ENCODE results near the gene TF.
"Not testable (repeated sequence)": the region's sequence is repeated elsewhere in the genome, so short reads cannot be mapped to it uniquely, and the experiment has no call there.

TF gene

DNA sequence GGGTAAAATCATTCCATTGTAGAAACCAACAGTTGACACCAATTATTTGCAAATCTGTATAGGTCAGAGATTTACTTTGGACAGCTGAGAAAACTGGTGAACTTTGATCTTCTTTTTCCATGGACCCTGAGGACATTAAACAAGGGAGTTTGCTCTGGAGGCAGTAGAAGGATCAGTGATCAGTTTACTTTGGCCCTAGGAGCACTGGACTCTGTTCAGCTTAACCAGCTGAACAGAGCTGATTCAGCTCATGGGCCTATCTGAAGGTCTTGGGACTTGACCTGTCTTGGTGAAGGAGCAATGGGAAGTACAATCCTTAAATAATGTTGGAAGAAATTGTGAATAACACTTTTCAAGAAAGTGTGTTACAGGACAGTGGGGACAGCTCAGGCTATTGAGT is 15.2 kb upstream of the TF start:
- TF ChIP-seq, protein P1, sequence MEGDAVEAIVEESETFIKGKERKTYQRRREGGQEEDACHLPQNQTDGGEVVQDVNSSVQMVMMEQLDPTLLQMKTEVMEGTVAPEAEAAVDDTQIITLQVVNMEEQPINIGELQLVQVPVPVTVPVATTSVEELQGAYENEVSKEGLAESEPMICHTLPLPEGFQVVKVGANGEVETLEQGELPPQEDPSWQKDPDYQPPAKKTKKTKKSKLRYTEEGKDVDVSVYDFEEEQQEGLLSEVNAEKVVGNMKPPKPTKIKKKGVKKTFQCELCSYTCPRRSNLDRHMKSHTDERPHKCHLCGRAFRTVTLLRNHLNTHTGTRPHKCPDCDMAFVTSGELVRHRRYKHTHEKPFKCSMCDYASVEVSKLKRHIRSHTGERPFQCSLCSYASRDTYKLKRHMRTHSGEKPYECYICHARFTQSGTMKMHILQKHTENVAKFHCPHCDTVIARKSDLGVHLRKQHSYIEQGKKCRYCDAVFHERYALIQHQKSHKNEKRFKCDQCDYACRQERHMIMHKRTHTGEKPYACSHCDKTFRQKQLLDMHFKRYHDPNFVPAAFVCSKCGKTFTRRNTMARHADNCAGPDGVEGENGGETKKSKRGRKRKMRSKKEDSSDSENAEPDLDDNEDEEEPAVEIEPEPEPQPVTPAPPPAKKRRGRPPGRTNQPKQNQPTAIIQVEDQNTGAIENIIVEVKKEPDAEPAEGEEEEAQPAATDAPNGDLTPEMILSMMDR (IDR thresholded peaks at IDR 0.05; ENCODE audit: low read depth, low read length), result no peak
- DNase-seq (ENCODE audit: extremely low read depth, low read depth), result no peak

DNA sequence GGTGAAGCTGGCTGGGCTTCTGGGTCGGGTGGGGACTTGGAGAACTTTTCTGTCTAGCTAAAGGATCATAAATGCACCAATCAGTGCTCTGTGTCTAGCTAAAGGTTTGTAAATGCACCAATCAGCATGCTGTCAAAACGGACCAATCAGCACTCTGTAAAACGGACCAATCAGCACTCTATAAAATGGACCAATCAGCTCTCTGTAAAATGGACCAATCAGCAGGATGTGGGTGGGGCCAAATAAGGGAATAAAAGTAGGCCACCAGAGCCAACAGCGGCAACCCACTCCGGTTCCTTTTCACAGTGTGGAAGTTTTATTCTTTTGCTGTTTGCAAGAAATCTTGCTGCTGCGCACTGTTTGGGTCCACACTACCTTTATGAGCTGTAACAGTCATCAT is 14.0 kb upstream of the TF start:
- not testable (repeated sequence) for DNase-seq (ENCODE audit: extremely low read depth, low read depth)

DNA sequence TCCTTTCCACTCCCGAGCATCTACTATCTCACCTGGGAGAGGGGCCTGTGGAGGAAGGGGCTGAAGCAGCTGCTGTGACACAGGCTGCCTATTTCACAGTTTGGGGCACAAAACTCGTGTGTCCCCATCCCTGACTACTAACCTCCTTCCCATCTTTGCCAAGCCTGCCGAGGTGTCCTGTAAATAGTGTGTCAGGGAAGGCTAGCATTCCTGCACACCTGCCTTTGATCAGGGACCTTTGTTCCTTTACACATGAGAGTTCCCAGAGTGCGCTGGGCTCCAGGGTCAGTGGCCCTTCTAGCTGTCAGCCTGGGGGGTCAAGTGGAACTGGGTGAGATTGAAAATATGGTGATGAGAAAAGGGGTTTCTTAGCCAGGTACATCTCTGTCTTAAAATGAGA is 13.0 kb upstream of the TF start:
- TF ChIP-seq, protein P1 (IDR thresholded peaks at IDR 0.05; ENCODE audit: low read depth, low read length), result no peak
- DNase-seq (ENCODE audit: extremely low read depth, low read depth), result no peak

DNA sequence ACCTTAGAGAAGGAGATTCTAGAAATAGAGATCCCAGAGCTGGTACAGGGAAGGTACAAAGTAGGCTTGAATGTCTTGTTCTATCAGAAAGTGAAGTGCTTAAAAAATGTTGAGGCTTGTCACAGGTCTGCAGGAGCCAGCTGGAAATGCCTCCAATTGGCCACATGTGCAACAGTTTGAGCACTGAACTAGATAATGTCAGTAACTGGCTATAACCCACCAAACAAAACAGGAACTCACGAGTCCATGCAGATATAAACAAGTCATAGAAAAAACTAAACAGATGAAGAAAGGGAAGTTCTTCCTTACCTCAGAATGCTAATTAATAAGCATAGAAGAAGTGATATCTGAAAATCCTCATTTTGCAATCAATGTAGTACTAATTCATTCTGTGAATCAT is 11.9 kb upstream of the TF start:
- DNase-seq (ENCODE audit: extremely low read depth, low read depth), result no peak
- TF ChIP-seq, protein P1 (IDR thresholded peaks at IDR 0.05; ENCODE audit: low read depth, low read length), result no peak

DNA sequence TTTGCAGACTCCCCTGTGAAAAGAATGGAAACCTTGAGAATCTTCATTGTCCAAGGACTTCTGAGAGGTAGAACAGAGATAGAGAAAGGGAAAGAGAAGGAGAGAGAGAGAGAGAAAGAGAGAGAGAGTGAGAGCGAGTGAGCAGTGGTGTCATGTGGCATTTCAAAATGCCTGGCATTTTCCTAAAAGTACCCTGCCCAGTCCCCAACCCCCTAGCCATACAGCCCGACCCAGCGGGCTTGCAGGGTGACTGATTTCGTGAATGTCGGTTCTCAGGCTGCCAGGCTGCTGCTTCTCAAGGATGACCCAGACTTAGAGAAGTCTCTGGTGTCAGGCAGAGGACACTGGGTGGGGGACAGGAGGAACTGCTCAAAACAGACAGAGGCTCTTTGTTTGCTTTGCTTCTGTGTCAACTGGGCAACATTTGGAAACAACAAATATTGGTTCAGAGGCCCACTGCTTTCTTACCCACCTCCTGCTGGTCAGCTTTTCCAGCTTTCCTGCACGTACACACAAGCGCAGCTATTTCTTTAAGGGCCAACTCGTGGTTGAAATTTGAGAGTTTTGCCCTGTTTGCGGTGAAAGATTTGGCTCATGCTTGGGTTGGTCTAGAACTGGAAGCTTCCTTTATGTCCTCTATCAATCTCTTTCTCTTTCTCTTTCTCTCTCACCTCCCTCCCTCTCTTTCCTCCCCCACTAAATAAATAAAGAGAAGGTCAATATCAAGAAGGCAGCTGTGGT is 3.7 kb upstream of the TF start:
- TF ChIP-seq, protein P1 (IDR thresholded peaks at IDR 0.05; ENCODE audit: low read depth, low read length), result no peak
- no peak for DNase-seq (ENCODE audit: extremely low read depth, low read depth)

DNA sequence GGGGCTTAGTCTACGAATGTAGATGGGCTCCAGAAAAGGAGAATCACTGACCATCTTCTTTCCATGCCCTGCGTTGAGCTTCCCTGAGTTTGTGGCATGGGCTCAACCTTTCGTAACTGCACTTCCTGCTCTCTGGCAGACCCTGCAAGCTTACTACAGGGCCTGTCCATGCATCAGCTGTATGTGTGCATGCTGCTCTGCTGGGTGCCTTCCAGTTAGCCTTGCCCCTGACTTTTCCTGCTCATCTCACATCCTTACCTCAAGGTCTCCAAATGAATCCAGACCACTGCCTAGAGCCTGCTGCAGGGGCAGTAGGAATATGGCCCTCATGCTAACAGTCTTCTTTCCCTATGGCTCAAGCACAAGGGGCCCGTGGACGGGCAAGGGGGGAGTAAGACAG is 2.0 kb upstream of the TF start:
- TF ChIP-seq, protein P1 (IDR thresholded peaks at IDR 0.05; ENCODE audit: low read depth, low read length), result no peak
- DNase-seq (ENCODE audit: extremely low read depth, low read depth), result no peak

DNA sequence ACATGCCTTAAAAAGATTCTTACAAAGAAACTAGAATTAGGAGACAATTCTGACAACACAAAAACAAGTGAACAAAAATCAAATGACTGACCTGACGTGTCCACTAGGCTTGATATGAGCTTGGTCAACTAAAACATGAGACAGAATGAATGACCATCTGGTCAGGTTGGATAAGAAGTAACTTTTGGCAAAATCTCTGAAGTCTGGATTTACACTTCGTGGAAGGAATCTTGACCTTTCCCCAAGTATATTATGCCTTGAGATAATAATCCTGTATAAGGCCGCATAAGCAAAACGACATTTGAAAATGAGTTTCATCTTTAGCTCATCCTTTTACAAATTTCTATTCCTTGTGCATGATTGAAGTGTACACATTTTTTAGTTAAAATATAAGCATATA is 1.1 kb upstream of the TF start:
- no peak for DNase-seq (ENCODE audit: extremely low read depth, low read depth)
- TF ChIP-seq, protein P1 (IDR thresholded peaks at IDR 0.05; ENCODE audit: low read depth, low read length), result no peak

DNA sequence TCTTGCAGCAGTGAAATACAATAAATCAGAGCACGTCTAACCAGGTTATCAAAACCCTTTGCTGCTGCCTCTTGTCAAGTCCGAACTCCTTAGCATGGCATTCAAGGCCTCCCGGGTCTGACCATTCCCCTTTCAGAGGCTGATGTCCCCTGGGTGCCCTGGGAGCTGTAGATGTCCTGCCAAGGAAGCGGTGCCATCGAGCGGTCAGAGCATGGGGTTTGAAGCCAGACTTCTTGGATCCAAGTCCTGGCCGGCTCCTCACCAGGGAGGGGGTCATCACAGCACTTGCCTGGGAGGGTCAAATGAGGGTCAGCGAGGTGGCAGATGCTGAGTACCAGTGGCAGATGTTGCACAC is 496 bp downstream of the TF start:
- TF ChIP-seq, protein P1 (IDR thresholded peaks at IDR 0.05; ENCODE audit: low read depth, low read length), result no peak
- no peak for DNase-seq (ENCODE audit: extremely low read depth, low read depth)
